ENCODE results near the gene SNX24.
A peak's percentile ranks its signal among the peaks of the same experiment; 100 is the strongest.

SNX24 gene, protein sequence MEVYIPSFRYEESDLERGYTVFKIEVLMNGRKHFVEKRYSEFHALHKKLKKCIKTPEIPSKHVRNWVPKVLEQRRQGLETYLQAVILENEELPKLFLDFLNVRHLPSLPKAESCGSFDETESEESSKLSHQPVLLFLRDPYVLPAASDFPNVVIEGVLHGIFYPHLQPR

DNA sequence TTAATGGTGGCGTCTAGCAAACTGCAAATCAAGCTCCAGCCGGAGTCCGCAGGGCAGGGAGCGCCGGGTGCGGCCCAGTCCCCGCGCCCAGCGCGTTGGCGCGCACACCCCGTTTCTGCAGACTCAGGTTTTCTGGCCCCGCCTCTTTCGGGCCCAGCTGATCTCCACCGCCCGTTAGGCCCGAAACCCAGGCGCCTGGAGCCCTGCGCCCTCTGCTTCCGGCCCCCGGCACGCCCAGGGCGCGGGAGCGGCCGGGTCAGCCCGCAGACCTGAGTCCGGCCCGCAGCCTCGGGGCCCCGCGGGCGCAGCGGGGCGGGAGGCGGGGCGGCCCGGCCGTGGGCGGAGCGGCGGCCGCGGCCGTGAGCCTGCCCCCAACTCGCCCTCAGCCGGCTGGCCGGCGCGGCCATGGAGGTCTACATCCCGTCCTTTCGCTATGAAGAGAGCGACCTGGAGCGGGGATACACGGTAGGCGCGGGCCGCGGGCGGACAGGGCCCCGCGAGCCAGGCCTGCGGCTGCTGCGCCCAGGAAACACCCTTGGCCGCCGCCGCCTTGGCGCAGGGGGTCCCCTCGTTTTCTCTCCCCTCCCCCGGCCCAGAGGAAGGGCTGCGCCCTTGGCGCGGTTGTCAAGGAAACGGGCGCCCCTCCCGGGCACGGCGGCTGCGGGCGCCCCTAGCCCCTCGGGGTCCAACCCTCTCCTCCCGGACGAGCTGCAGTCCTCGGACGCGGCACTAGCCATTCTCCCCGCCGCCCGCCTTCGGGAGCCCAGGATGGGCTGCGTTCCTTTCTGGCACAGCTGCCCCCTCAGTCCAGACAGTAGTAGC lies at the start of gene SNX24:
TSS of gene SNX24 (plus strand) at position 385 of the 822 bp plus-strand sequence. CDS start at position 406, 21 bp downstream.
- H3K27ac ChIP-seq (ENCODE audit: low read depth, low read length), result peak within 1 kb of the TSS; percentile 68
- H3K27me3 ChIP-seq (ENCODE audit: insufficient read depth, low read length), result no peaks in the 10 kb centered on the region
- H3K4me3 ChIP-seq (ENCODE audit: low read depth, low read length), result peak within 1 kb of the TSS; percentile 88
- peaks cover 29% of the 10 kb centered on the region for H3K79me2 ChIP-seq (ENCODE audit: control insufficient read depth, insufficient read depth, low read length, unreplicated experiment)
- H3K4me1 ChIP-seq (ENCODE audit: control insufficient read depth, insufficient read depth, low read length, unreplicated experiment), result peaks cover 21% of the 10 kb centered on the region
- H3K36me3 ChIP-seq (ENCODE audit: insufficient read depth, low read length), result no peaks in the 10 kb centered on the region
- H2AFZ ChIP-seq (ENCODE audit: low read length, unreplicated experiment), result peak within 1 kb of the TSS; percentile 94

DNA sequence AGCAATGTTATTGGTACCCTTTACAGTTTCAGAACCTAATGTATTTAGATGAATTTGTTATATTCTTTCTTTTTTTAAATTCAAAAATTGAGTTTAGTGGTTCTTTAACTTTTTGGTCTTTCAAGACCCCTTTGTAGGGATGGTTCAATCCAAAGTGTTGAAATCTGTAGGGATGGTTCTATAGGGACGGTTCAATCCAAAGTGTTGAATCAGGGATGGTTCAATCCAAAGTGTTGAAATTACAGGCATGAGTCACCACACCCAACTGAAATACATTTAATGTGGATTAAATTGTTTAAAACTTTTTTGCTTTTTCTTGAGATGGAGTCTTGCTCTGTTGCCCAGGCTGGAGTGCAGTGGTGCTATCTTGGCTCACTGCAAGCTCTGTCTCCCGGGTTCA lies 39.9 kb upstream of the SNX24 start:
- H2AFZ ChIP-seq (ENCODE audit: low read length, unreplicated experiment), result no peak overlapping the region
- no peak overlapping the region for H3K27ac ChIP-seq (ENCODE audit: low read depth, low read length)
- no peaks in the 10 kb centered on the region for H3K4me1 ChIP-seq (ENCODE audit: control insufficient read depth, insufficient read depth, low read length, unreplicated experiment)
- H3K36me3 ChIP-seq (ENCODE audit: insufficient read depth, low read length), result peaks cover 24% of the 10 kb centered on the region
- H3K79me2 ChIP-seq (ENCODE audit: control insufficient read depth, insufficient read depth, low read length, unreplicated experiment), result no peaks in the 10 kb centered on the region
- H3K4me3 ChIP-seq (ENCODE audit: low read depth, low read length), result no peak overlapping the region
- no peaks in the 10 kb centered on the region for H3K27me3 ChIP-seq (ENCODE audit: insufficient read depth, low read length)

GRCh38 chr5:122810405-122810804 lies 35.0 kb upstream of the SNX24 start:
- no peak overlapping the region for H3K4me3 ChIP-seq (ENCODE audit: low read depth, low read length)
- no peak overlapping the region for H3K27ac ChIP-seq (ENCODE audit: low read depth, low read length)
- H3K27me3 ChIP-seq (ENCODE audit: insufficient read depth, low read length), result no peaks in the 10 kb centered on the region
- H3K36me3 ChIP-seq (ENCODE audit: insufficient read depth, low read length), result peaks cover 22% of the 10 kb centered on the region
- no peak overlapping the region for H2AFZ ChIP-seq (ENCODE audit: low read length, unreplicated experiment)
- no peaks in the 10 kb centered on the region for H3K79me2 ChIP-seq (ENCODE audit: control insufficient read depth, insufficient read depth, low read length, unreplicated experiment)
- no peaks in the 10 kb centered on the region for H3K4me1 ChIP-seq (ENCODE audit: control insufficient read depth, insufficient read depth, low read length, unreplicated experiment)

DNA sequence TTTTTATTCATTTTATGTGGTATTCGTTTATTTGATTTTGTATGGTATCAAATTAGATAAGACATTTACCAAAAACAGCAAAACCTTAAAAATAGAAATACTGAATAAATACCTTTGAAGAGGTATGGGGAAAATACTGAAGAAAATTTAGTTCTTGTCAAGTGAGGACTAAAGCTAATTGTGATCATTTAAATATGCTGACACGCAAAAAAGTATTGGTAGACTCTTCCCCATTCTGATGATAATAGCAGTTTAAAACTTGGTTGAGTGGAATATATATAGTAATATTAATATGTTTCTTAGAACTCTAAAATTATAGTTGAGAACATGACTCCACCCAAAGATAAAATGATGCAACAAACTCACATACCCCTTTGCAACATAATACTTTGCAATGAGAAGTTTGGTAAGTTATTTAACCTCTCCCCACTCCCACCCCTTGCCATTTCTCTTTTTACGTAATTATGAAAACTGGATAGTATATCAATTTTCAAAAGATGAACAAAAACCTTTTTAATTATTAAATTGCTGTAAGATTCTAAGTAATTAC lies 30.1 kb upstream of the SNX24 start:
- H3K4me1 ChIP-seq (ENCODE audit: control insufficient read depth, insufficient read depth, low read length, unreplicated experiment), result no peaks in the 10 kb centered on the region
- no peak overlapping the region for H3K4me3 ChIP-seq (ENCODE audit: low read depth, low read length)
- no peak overlapping the region for H2AFZ ChIP-seq (ENCODE audit: low read length, unreplicated experiment)
- H3K36me3 ChIP-seq (ENCODE audit: insufficient read depth, low read length), result peaks cover 11% of the 10 kb centered on the region; the same call in 1 of the 2 replicates
- H3K27me3 ChIP-seq (ENCODE audit: insufficient read depth, low read length), result no peaks in the 10 kb centered on the region
- H3K79me2 ChIP-seq (ENCODE audit: control insufficient read depth, insufficient read depth, low read length, unreplicated experiment), result no peaks in the 10 kb centered on the region
- no peak overlapping the region for H3K27ac ChIP-seq (ENCODE audit: low read depth, low read length)

DNA sequence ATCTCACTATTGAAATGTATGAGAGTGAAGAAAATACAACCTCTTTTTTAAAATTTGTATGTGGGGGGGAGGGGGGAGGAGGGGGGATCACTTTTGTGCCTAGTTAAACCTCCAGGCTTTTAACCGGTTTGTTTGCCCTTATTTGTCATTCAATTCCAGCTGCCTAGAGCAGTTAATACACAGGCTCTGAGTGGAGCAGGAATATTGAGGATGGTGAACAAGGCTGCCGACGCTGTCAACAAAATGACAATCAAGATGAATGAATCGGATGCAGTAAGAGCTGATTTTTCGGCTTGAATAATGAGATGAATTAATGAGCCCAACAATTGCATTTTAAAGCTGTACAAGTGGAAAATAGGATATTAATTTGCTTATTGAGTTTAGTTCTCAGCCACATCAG lies 28.7 kb upstream of the SNX24 start:
- H3K36me3 ChIP-seq (ENCODE audit: insufficient read depth, low read length), result peaks cover 12% of the 10 kb centered on the region; the same call in 1 of the 2 replicates
- H3K79me2 ChIP-seq (ENCODE audit: control insufficient read depth, insufficient read depth, low read length, unreplicated experiment), result no peaks in the 10 kb centered on the region
- no peaks in the 10 kb centered on the region for H3K27me3 ChIP-seq (ENCODE audit: insufficient read depth, low read length)
- H2AFZ ChIP-seq (ENCODE audit: low read length, unreplicated experiment), result no peak overlapping the region
- no peaks in the 10 kb centered on the region for H3K4me1 ChIP-seq (ENCODE audit: control insufficient read depth, insufficient read depth, low read length, unreplicated experiment)
- H3K27ac ChIP-seq (ENCODE audit: low read depth, low read length), result no peak overlapping the region
- no peak overlapping the region for H3K4me3 ChIP-seq (ENCODE audit: low read depth, low read length)

GRCh38 chr5:122831984-122832383 lies 13.4 kb upstream of the SNX24 start:
- Histone ChIP-seq H3K4me3 (ENCODE audit: low read depth, low read length) (no peak overlapping the region), H3K36me3 (ENCODE audit: insufficient read depth, low read length) (peaks cover 11% of the 10 kb centered on the region), H3K4me1 (ENCODE audit: control insufficient read depth, insufficient read depth, low read length, unreplicated experiment) (no peaks in the 10 kb centered on the region), H2AFZ (ENCODE audit: low read length, unreplicated experiment) (no peak overlapping the region), H3K27me3 (ENCODE audit: insufficient read depth, low read length) (no peaks in the 10 kb centered on the region), H3K79me2 (ENCODE audit: control insufficient read depth, insufficient read depth, low read length, unreplicated experiment) (no peaks in the 10 kb centered on the region), H3K27ac (ENCODE audit: low read depth, low read length) (no peak overlapping the region)

GRCh38 chr5:122835681-122836080 lies 9.7 kb upstream of the SNX24 start:
- no peaks in the 10 kb centered on the region for H3K27me3 ChIP-seq (ENCODE audit: insufficient read depth, low read length)
- no peaks in the 10 kb centered on the region for H3K36me3 ChIP-seq (ENCODE audit: insufficient read depth, low read length)
- no peak overlapping the region for H3K4me3 ChIP-seq (ENCODE audit: low read depth, low read length)
- no peak overlapping the region for H3K27ac ChIP-seq (ENCODE audit: low read depth, low read length)
- no peaks in the 10 kb centered on the region for H3K4me1 ChIP-seq (ENCODE audit: control insufficient read depth, insufficient read depth, low read length, unreplicated experiment)
- H2AFZ ChIP-seq (ENCODE audit: low read length, unreplicated experiment), result no peak overlapping the region
- H3K79me2 ChIP-seq (ENCODE audit: control insufficient read depth, insufficient read depth, low read length, unreplicated experiment), result no peaks in the 10 kb centered on the region

DNA sequence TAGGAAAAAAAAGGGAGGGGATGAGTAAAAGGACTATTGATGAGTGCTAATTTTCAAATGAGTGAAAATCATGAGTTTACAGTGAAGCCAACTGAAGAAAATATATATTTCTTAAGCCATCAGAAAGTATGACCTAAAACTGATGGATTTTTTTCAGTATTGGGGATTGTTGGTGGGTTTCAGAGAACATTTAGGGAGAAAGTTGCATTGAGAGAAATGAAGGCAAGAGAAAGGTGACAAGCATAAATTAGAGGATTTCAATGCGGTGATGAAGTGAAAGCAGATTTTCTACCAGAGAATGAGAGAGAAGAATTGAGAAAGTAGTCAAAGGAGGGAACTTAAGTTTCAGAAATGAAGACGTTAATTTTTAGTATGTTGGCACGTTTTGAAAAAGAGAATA lies 8.5 kb upstream of the SNX24 start:
- H2AFZ ChIP-seq (ENCODE audit: low read length, unreplicated experiment), result no peak overlapping the region

DNA sequence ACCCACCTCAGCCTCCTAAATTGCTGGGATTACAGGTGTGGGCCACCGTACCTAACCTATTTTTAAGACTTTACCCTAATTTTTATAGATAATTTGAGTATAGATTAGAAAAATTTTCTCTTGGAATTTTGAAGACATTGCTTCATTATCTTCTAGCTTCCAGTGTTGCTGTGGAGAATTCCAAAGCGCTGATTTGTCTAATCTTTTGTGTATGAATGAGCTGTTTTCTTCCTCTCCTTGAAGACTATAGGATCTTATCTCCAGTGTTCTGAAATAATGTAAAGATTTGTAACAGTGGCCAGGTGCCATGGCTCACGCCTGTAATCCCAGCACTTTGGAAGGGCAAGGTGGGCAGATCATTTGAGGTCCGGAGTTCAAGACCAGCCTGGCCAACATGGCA lies 5.7 kb upstream of the SNX24 start:
- Histone ChIP-seq H3K4me3 (ENCODE audit: low read depth, low read length) (no peak overlapping the region), H3K79me2 (ENCODE audit: control insufficient read depth, insufficient read depth, low read length, unreplicated experiment) (no peaks in the 10 kb centered on the region), H3K4me1 (ENCODE audit: control insufficient read depth, insufficient read depth, low read length, unreplicated experiment) (peaks cover 7% of the 10 kb centered on the region), H3K27ac (ENCODE audit: low read depth, low read length) (no peak overlapping the region), H2AFZ (ENCODE audit: low read length, unreplicated experiment) (no peak overlapping the region), H3K27me3 (ENCODE audit: insufficient read depth, low read length) (no peaks in the 10 kb centered on the region), H3K36me3 (ENCODE audit: insufficient read depth, low read length) (no peaks in the 10 kb centered on the region)

More for the DNA sequence above, 8.5 kb upstream of the SNX24 start:
- no peaks in the 10 kb centered on the region for H3K4me1 ChIP-seq (ENCODE audit: control insufficient read depth, insufficient read depth, low read length, unreplicated experiment)
- no peaks in the 10 kb centered on the region for H3K36me3 ChIP-seq (ENCODE audit: insufficient read depth, low read length)
- H3K79me2 ChIP-seq (ENCODE audit: control insufficient read depth, insufficient read depth, low read length, unreplicated experiment), result no peaks in the 10 kb centered on the region
- H3K27ac ChIP-seq (ENCODE audit: low read depth, low read length), result no peak overlapping the region
- H3K27me3 ChIP-seq (ENCODE audit: insufficient read depth, low read length), result no peaks in the 10 kb centered on the region
- no peak overlapping the region for H3K4me3 ChIP-seq (ENCODE audit: low read depth, low read length)

- Histone ChIP-seq H3K36me3 (ENCODE audit: insufficient read depth, low read length) (no peaks in the 10 kb centered on the region), H3K27ac (ENCODE audit: low read depth, low read length) (no peak overlapping the region), H3K4me1 (ENCODE audit: control insufficient read depth, insufficient read depth, low read length, unreplicated experiment) (peaks cover 14% of the 10 kb centered on the region), H3K79me2 (ENCODE audit: control insufficient read depth, insufficient read depth, low read length, unreplicated experiment) (peaks cover 8% of the 10 kb centered on the region), H3K27me3 (ENCODE audit: insufficient read depth, low read length) (no peaks in the 10 kb centered on the region), H2AFZ (ENCODE audit: low read length, unreplicated experiment) (no peak overlapping the region), H3K4me3 (ENCODE audit: low read depth, low read length) (no peak overlapping the region)
Measured at GRCh38 chr5:122842016-122842580, 3.3 kb upstream of the SNX24 start.
